IMR-90 (cell line): ENCODE data around the gene WAC. TPM values are rescaled to one million over a fixed set of nuclear protein-coding genes. Genes with fewer than 3 reads are reported as not detected.

ENCODE experiments used
- ATAC-seq: fragments of 200-7000 bp; cut with Tn5 transposase; 2 replicates; pipeline ENCODE4 v1.9.1; 2020; ENCODE audit warnings: low read depth, mild to moderate bottlenecking, moderate library complexity
- BruUV-seq: library from RNA; stranded (reverse); fragments of 400-500 nt; replicated peaks from 2 replicates; lab custom pipeline; 2021; lab: Mats Ljungman, UMichigan
- CTCF ChIA-PET: fragments of 300-600 bp; formaldehyde crosslinking; extraction: SDS; loops from one replicate; lab custom pipeline; 2021; ENCODE audit warnings: antibody characterized with exemption; lab: Yijun Ruan, JAX
- POLR2A ChIA-PET: fragments of 300-600 bp; sonication (Branson Sonifier 250); formaldehyde crosslinking; loops from one replicate; lab custom pipeline; 2022; ENCODE audit warnings: antibody characterized with exemption; ENCODE audit not compliant: unreplicated experiment; lab: Charles Lee
- DNase-seq: peaks from one replicate; pipeline ENCODE4 v3.0.0; 2013
- H2AFZ ChIP-seq: replicated peaks from 2 replicates; pipeline ENCODE3; 2013; ENCODE audit warnings: low read length, mild to moderate bottlenecking; ENCODE audit not compliant: poor library complexity
- H2AK5ac ChIP-seq: 2 replicates; pipeline ENCODE4 v1.6.1; 2013; ENCODE audit warnings: low read depth, low read length, inconsistent platforms
- H2AK9ac ChIP-seq: replicated peaks from 2 replicates; pipeline ENCODE3; 2013; ENCODE audit warnings: mild to moderate bottlenecking, low read depth, low read length, moderate library complexity; ENCODE audit not compliant: poor library complexity
- H2BK120ac ChIP-seq: 2 replicates; pipeline ENCODE4 v1.6.1; 2013; ENCODE audit warnings: low read depth, low read length, inconsistent platforms
- H2BK15ac ChIP-seq: 3 replicates; pipeline ENCODE4 v1.6.1; 2013; ENCODE audit warnings: low read depth, low read length, inconsistent platforms
- H2BK20ac ChIP-seq: 2 replicates; pipeline ENCODE4 v1.6.1; 2013; ENCODE audit warnings: low read depth, mild to moderate bottlenecking, inconsistent platforms, low read length, moderate library complexity
- H2BK5ac ChIP-seq: 2 replicates; pipeline ENCODE4 v1.6.1; 2013; ENCODE audit warnings: mild to moderate bottlenecking, low read depth, low read length, inconsistent platforms; ENCODE audit not compliant: poor library complexity, severe bottlenecking
- H3K14ac ChIP-seq: replicated peaks from 2 replicates; pipeline ENCODE4 v1.6.1; 2013; ENCODE audit warnings: low read depth, low read length, inconsistent platforms
- H3K18ac ChIP-seq: 2 replicates; pipeline ENCODE4 v1.6.1; 2013; ENCODE audit warnings: low read depth, low read length, control low read depth
- H3K23ac ChIP-seq: 2 replicates; pipeline ENCODE4 v1.6.1; 2013; ENCODE audit warnings: low read depth, low read length, inconsistent platforms
- H3K27ac ChIP-seq: 2 replicates; pipeline ENCODE4 v1.5.1; 2013; ENCODE audit warnings: mild to moderate bottlenecking, control low read depth, low read length; ENCODE audit not compliant: insufficient read depth
- H3K27me3 ChIP-seq: 2 replicates; pipeline ENCODE4 v1.6.1; 2013; ENCODE audit warnings: low read length; ENCODE audit not compliant: control insufficient read depth, insufficient read depth
- H3K36me3 ChIP-seq: 2 replicates; pipeline ENCODE4 v1.6.1; 2013; ENCODE audit warnings: low read length, mixed read lengths; ENCODE audit not compliant: control insufficient read depth, insufficient read depth
- H3K4ac ChIP-seq: 2 replicates; pipeline ENCODE4 v1.6.1; 2013; ENCODE audit warnings: low read depth, low read length, inconsistent platforms
- H3K4me1 ChIP-seq: 2 replicates; pipeline ENCODE4 v1.6.1; 2013; ENCODE audit warnings: low read length, mixed read lengths; ENCODE audit not compliant: control insufficient read depth, insufficient read depth
- H3K4me2 ChIP-seq: 2 replicates; pipeline ENCODE4 v1.6.1; 2013; ENCODE audit warnings: low read depth, mild to moderate bottlenecking, control low read depth, low read length, moderate library complexity
- H3K4me3 ChIP-seq: 2 replicates; pipeline ENCODE4 v1.5.1; 2013; ENCODE audit warnings: low read depth, mild to moderate bottlenecking, control low read depth, low read length, moderate library complexity; ENCODE audit not compliant: insufficient read depth
- H3K56ac ChIP-seq: 2 replicates; pipeline ENCODE4 v1.6.1; 2013; ENCODE audit warnings: low read length, inconsistent platforms; ENCODE audit not compliant: insufficient read depth; ENCODE audit errors: extremely low read depth
- H3K79me1 ChIP-seq, 2 experiments: 2 replicates each; pipeline ENCODE4 v1.6.1; 2013; ENCODE audit warnings: low read length in 2 of 2, inconsistent platforms in 1 of 2, low read depth in 1 of 2
- H3K9ac ChIP-seq: 2 replicates; pipeline ENCODE4 v1.6.1; 2013; ENCODE audit warnings: low read depth, low read length, control low read depth
- H3K9me1 ChIP-seq: 2 replicates; pipeline ENCODE4 v1.6.1; 2013; ENCODE audit warnings: low read length, inconsistent platforms; ENCODE audit not compliant: insufficient read depth
- H3K9me3 ChIP-seq: 2 replicates; pipeline ENCODE4 v1.6.1; 2013; ENCODE audit warnings: low read length; ENCODE audit not compliant: control insufficient read depth, insufficient read depth
- H4K20me1 ChIP-seq: 2 replicates; pipeline ENCODE4 v1.6.1; 2013; ENCODE audit warnings: low read length, inconsistent platforms; ENCODE audit not compliant: insufficient read depth
- H4K5ac ChIP-seq: 2 replicates; pipeline ENCODE4 v1.6.1; 2013; ENCODE audit warnings: mild to moderate bottlenecking, low read depth, low read length, control low read depth
- H4K8ac ChIP-seq, 2 experiments: 2 replicates each; pipeline ENCODE4 v1.6.1; 2013; ENCODE audit warnings: low read depth in 2 of 2, low read length in 2 of 2, control low read depth in 1 of 2, inconsistent platforms in 1 of 2
- H4K91ac ChIP-seq: 2 replicates; pipeline ENCODE4 v1.6.1; 2013; ENCODE audit warnings: low read depth, low read length, inconsistent platforms; ENCODE audit not compliant: insufficient read depth
- BHLHE40 ChIP-seq: fragments of 150-350 bp; IDR thresholded peaks from 2 replicates; pipeline ENCODE4 v1.6.1; 2016; ENCODE audit warnings: mild to moderate bottlenecking, low read depth, low read length
- CEBPB ChIP-seq: IDR thresholded peaks from 2 replicates; pipeline ENCODE4 v1.6.1; 2012; ENCODE audit warnings: low read depth, low read length, improper control_type of control experiment
- CHD1 ChIP-seq: IDR thresholded peaks from 2 replicates; pipeline ENCODE4 v1.6.1; 2012; ENCODE audit warnings: low read depth, low read length, improper control_type of control experiment
- ELK1 ChIP-seq: fragments of 150-350 bp; IDR thresholded peaks from 2 replicates; pipeline ENCODE4 v1.6.1; 2016; ENCODE audit warnings: low read depth, mild to moderate bottlenecking, low read length, moderate library complexity, borderline replicate concordance
- FOS ChIP-seq: fragments of 150-350 bp; IDR thresholded peaks from 2 replicates; pipeline ENCODE4 v1.6.1; 2016; ENCODE audit warnings: low read depth, low read length
- NFE2L2 ChIP-seq: fragments of 150-350 bp; IDR thresholded peaks from 2 replicates; pipeline ENCODE4 v1.6.1; 2016; ENCODE audit warnings: low read depth, mild to moderate bottlenecking, low read length
- RAD21 ChIP-seq: IDR thresholded peaks from 2 replicates; pipeline ENCODE4 v1.6.1; 2012; ENCODE audit warnings: low read length, improper control_type of control experiment
- RCOR1 ChIP-seq: IDR thresholded peaks from 2 replicates; pipeline ENCODE4 v1.6.1; 2012; ENCODE audit warnings: mild to moderate bottlenecking, low read length, improper control_type of control experiment; ENCODE audit not compliant: insufficient replicate concordance
- RFX5 ChIP-seq: IDR thresholded peaks from 2 replicates; pipeline ENCODE4 v1.8.0; 2012; ENCODE audit warnings: low read depth, mild to moderate bottlenecking, low read length, moderate library complexity
- SMC3 ChIP-seq: fragments of 150-350 bp; IDR thresholded peaks from 2 replicates; pipeline ENCODE4 v1.6.1; 2016; ENCODE audit warnings: low read depth, mild to moderate bottlenecking, antibody characterized with exemption, low read length, moderate library complexity
- whole genome bisulfite sequencing, 2 experiments: methylation state at CpG; one replicate each; pipeline versions ENCODE4 v1.1.5 to v1.1.7; 2013; ENCODE audit warnings: missing lambda C conversion rate in 2 of 2; ENCODE audit not compliant: insufficient read length in 1 of 2; ENCODE audit errors: extremely low coverage in 2 of 2; 5-methylcytosine and 5-hydroxymethylcytosine counted together
- dilution Hi-C: fragments of 300-500 bp; cut with HindIII; formaldehyde crosslinking; loops from one replicate; pipeline ENCODE4 v1.14.3; 2018; ENCODE audit warnings: low sequenced_read_pairs; ENCODE audit not compliant: unreplicated experiment
- in situ Hi-C: fragments of 300-500 bp; cut with MboI; formaldehyde crosslinking; loops from 3 replicates; pipeline ENCODE4 v1.14.3; 2019; ENCODE audit warnings: low sequenced_read_pairs, inconsistent platforms, mixed read lengths
- intact Hi-C: fragments of 100-400 bp; cut with micrococcal nuclease; formaldehyde crosslinking; loops from 2 replicates; pipeline ENCODE4 v1.10.0; 2022
- polyA plus RNA-seq, 3 experiments: library from polyadenylated mRNA; depleted of rRNA; stranded (reverse); fragments of >200 nt; gene quantifications; 2 replicates each; pipeline ENCODE4 v1.2.3, GENCODE V29; 2012; ENCODE audit warnings: low replicate concordance in 1 of 3
- total RNA-seq: library from RNA; depleted of rRNA; stranded (reverse); fragments of >200 nt; gene quantifications from 2 replicates; pipeline ENCODE4 v1.2.3, GENCODE V29; 2012

WAC gene
- total and polyA plus RNA-seq, 2 of the 4 experiments (the other 2 are of a cell fraction) = 39.6 to 52.2 TPM

GRCh38 chr10:28552775-28553174, 19.9 kb downstream of the WAC start:
- no peak for ATAC-seq
- DNase-seq = no peak
- Histone ChIP-seq H3K9me1 (no peaks in the 10 kb centered on the region), H3K36me3 (peaks cover 20% of the 10 kb centered on the region), H3K27me3 (no peaks in the 10 kb centered on the region), H3K23ac (no peak overlapping the region), H3K14ac (no peak overlapping the region), H3K56ac (no peak overlapping the region), H3K4ac (no peak overlapping the region), H2AFZ (no peak overlapping the region), H4K5ac (no peak overlapping the region), H2BK20ac (no peak overlapping the region), H3K9me3 (no peaks in the 10 kb centered on the region), H3K4me2 (no peak overlapping the region), H4K20me1 (peaks cover 88% of the 10 kb centered on the region), H3K9ac (no peak overlapping the region), H2BK120ac (no peak overlapping the region), H4K8ac (no peak overlapping the region), H2BK5ac (no peak overlapping the region), H3K27ac (no peak overlapping the region), H2AK5ac (no peak overlapping the region), H3K4me1 (peaks cover 4% of the 10 kb centered on the region), H2BK15ac (no peak overlapping the region), H4K91ac (no peak overlapping the region), H2AK9ac (no peak overlapping the region), H3K18ac (no peak overlapping the region), H3K4me3 (no peak overlapping the region), H3K79me1 (peaks cover 4 to 42% of the 10 kb centered on the region in 2 experiments; a peak in 3 of 4 replicates)
- TF ChIP-seq RAD21 (no peak), RCOR1 (no peak), CHD1 (no peak), RFX5 (no peak), NFE2L2 (no peak), BHLHE40 (no peak), FOS (no peak), CEBPB (no peak), ELK1 (no peak), SMC3 (no peak)
- intact Hi-C loops = no loop called here
- BruUV-seq = no TSS peak
- dilution Hi-C loops = no loop called here
- 80% methylated on average over 1 of the region's 4 CpGs; no CpG with 5 or more reads in 1 of the 2 experiments for WGBS, 2 experiments
- CTCF ChIA-PET = no interaction called here
- in situ Hi-C loops = no loop called here
- POLR2A ChIA-PET = interaction anchor here (0.5 kb wide), 1 partner anchor 20 kb away, joined by 6 read pairs; the partner anchor contains the start of gene WAC
